ENCODE data around the gene PGA5.

Gene PGA5

DNA sequence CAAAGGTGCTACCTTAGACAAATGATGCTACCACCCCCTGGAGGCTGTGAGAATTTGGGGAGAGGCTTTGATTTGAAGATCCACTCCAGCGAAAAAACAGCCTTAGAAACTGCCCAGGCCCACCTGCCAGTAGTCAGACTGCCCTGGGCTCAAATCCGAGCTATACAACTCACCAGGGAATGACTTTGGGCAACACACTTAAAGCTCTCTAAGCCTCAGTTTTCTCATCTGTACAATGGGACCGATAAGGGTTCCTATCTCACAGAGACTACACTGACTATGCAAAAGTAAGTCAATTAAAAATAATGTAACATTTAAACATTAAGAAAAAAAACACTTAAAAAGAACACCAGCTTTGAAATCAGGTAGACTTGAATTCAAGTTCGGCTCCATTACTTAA lies 34.2 kb downstream of the PGA5 start:
- H3K4me3 ChIP-seq (ENCODE audit: low read depth, low read length), result no peak overlapping the region
- TF ChIP-seq CTCF (IDR thresholded peaks at IDR 0.05; ENCODE audit: insufficient read depth, low read depth, low read length, missing control alignments), result no peak
- DNase-seq (ENCODE audit: low read depth), result no peak

DNA sequence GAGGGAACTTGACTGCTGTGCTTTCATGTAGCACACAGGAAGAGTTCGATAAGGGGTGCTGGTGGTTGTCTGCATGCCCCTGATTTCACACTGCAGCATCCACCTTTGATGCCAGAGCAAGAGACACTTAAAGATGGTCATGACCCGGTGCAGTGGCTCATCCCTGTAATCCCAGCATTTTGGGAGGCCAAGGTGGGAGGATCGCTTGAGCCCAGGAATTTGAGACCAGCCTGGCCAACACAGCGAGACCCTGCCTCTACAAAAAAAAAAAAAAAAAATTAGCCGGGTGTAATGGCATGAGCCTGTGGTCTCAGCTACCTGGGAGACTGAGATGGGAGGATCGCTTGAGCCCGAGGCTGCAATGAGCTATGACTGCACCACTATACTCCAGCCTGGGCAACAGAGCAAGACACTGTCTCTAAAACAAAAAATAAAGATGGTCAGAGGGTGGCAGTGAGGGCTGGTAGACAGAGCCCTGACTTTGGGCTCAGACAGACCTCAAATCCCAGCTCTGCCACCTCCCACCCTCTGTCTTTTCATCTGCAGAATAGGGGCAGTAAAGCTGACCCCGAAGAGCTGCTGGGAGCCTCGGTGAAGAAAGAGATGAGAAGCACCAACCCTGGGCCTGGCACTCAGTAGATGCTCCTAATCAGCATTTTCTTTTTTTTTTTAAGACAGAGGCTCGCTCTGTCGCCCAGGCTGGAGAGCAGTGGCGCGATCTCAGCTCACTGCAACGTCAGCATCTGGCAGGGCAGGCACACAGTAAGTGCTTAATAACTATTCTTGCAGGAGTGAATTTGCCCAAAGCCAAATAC lies 36.4 kb downstream of the PGA5 start:
- TF ChIP-seq CTCF (IDR thresholded peaks at IDR 0.05; ENCODE audit: insufficient read depth, low read depth, low read length, missing control alignments), result no peak
- no peak overlapping the region for H3K4me3 ChIP-seq (ENCODE audit: low read depth, low read length)
- DNase-seq (ENCODE audit: low read depth), result no peak

DNA sequence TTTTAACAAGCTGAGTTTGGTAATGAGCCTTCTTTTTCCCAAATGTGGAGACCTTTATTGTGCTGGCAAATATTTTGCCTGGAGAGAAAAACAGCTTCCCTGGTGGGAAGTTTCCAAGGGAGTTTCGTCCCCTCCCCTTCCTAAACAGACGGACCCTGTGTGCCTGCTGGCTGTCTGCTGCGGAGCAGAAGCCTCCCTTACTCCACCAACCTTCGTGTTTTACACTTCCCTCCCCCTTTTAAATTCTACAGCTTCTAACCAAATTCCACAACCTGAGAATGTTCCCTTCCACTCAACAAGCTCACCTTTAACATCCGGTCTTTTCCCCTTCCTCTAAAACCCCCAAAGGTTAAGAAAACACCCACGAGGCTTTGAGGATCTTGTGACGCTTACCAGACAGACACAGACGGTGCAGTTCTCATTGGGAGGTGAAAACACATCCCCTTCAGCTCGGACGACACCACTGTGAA lies 37.1 kb downstream of the PGA5 start:
- DNase-seq (ENCODE audit: low read depth), result no peak
- no peak overlapping the region for H3K4me3 ChIP-seq (ENCODE audit: low read depth, low read length)
- TF ChIP-seq CTCF (IDR thresholded peaks at IDR 0.05; ENCODE audit: insufficient read depth, low read depth, low read length, missing control alignments), result no peak

GRCh38 chr11:61279934-61280659 lies 39.1 kb downstream of the PGA5 start:
- no peak for DNase-seq (ENCODE audit: low read depth)
- H3K4me3 ChIP-seq (ENCODE audit: low read depth, low read length), result no peak overlapping the region
- TF ChIP-seq CTCF (IDR thresholded peaks at IDR 0.05; ENCODE audit: insufficient read depth, low read depth, low read length, missing control alignments), result no peak

DNA sequence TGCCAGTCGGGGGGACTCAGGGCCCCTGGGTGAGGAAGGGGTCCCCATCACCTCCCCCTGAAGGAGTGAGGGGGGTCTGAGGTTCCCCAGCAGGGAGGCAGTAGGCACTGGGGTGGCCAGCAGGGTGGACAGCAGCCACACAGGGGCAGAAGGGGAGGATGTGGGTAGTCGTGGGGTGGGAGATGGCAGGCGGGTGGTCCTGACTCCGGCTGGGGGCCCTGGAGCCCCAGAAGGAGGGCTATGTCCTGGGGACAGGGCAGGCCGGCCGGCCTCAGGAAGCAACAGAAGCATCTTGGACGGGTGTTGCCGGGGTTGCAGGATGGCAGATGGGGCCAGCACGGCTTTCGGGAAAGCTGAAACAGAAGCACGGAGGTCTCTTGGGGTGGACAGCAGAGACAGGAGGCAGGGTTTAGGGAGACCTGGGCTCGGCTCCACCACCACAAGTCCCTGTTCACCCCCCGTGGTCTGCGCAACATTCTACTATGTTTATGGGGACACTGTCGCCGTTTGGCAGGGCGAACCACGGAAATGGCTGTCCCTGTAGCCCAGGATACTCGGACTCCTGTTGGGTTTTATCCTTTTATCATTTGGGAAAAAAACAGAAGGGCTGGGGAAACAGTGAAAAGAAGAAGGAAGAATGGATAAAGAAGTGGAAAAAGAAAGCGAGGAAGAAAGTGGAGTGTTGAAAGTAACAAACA lies 40.1 kb downstream of the PGA5 start:
- no peak overlapping the region for H3K4me3 ChIP-seq (ENCODE audit: low read depth, low read length)
- no peak for TF ChIP-seq CTCF (IDR thresholded peaks at IDR 0.05; ENCODE audit: insufficient read depth, low read depth, low read length, missing control alignments)
- DNase-seq (ENCODE audit: low read depth), result no peak

DNA sequence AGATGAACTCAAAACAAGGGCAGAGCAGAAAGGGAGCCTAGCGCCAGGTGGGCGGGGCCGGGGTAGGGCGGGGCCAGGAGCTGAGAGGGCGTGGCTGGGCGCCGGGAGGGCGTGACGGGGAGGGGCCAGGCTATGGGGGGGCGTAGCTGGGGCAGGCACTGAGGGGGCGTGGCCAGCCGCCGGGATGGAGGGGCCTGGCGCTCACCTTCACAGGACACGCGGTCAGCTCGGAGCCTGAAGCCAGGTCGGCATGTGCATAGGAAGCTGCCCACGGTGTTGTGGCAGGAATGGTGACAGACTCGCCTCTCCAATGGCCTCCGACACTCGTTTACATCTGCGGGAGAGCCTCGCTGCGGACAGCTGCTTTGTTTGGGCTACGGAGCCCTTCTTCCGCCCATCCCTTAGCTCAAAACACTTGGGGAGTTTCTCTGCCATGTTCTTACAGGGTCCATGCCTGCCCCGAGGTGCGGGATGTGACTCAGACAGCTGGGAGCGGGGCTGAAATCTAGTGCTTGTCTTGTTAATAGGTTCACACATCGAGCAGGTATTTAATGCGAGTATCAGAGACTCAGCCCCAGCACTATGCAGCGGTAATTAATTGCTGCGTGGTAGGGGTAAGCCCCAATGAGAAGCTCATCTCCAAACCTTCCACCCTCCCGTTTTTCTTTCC lies 40.7 kb downstream of the PGA5 start:
- H3K4me3 ChIP-seq (ENCODE audit: low read depth, low read length), result no peak overlapping the region
- DNase-seq (ENCODE audit: low read depth), result peak; percentile 47
- no peak for TF ChIP-seq CTCF (IDR thresholded peaks at IDR 0.05; ENCODE audit: insufficient read depth, low read depth, low read length, missing control alignments)
